HL-60 (cell line): Measurements from ENCODE around the gene RGS19.

Source experiments
- POLR2AphosphoS5 ChIP-seq: IDR thresholded peaks from 2 replicates; pipeline ENCODE4 v1.6.1; 2012; ENCODE audit warnings: low read depth
- SPI1 ChIP-seq: IDR thresholded peaks from 2 replicates; pipeline ENCODE4 v1.6.1; 2012; ENCODE audit warnings: low read depth, mild to moderate bottlenecking, borderline replicate concordance

GRCh38 chr20:64056889-64057627, 22.3 kb downstream of the RGS19 start:
- TF ChIP-seq SPI1: no peak
- TF ChIP-seq POLR2AphosphoS5: no peak
